Measurements from ENCODE around the gene FOXP1.

Gene FOXP1

DNA sequence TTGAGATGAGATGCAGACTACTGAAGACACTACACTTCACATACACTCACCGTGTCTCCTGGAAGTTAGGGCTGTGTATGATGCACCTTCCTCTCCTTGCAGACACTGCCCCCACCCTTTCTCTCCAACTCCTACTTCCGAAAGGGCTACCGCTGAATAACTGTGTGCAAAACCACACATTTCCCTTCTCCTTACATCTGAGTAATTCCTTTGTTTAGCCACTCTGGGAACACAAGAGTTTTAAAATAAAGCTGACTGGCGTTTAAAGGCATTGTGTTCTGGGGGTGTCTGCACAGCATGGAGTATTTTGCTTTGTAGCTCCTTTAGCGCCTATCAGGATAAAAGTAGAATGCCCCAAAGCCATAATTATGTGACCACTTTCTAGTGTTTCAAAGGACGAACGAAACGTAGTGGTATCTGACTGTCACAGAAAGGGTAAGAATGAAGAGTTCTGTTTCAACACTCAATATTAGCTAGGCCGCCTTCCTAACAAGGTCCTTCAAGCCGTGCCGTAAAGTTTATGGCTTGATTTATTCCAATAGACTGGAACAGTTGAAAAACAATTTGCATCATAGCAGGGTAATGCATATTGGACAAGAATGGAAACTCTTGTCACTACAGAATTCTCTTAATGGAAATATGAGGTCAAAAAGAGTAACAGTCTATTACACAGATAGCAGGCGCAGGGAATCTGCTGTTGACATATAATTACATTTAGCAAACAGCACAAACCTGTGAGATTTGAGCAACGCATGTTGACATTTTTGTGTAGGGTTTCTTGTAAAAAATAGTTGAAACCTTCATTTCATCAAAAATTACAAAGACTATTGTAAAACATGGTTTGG is 619.9 kb downstream of the FOXP1 start:
- no peaks in the 10 kb centered on the region for H3K9me3 ChIP-seq (ENCODE audit: severe bottlenecking)
- no peaks in the 10 kb centered on the region for H3K27me3 ChIP-seq (ENCODE audit: insufficient read depth, low read depth, severe bottlenecking)
- no peak overlapping the region for H3K27ac ChIP-seq
- TF ChIP-seq, protein P1, sequence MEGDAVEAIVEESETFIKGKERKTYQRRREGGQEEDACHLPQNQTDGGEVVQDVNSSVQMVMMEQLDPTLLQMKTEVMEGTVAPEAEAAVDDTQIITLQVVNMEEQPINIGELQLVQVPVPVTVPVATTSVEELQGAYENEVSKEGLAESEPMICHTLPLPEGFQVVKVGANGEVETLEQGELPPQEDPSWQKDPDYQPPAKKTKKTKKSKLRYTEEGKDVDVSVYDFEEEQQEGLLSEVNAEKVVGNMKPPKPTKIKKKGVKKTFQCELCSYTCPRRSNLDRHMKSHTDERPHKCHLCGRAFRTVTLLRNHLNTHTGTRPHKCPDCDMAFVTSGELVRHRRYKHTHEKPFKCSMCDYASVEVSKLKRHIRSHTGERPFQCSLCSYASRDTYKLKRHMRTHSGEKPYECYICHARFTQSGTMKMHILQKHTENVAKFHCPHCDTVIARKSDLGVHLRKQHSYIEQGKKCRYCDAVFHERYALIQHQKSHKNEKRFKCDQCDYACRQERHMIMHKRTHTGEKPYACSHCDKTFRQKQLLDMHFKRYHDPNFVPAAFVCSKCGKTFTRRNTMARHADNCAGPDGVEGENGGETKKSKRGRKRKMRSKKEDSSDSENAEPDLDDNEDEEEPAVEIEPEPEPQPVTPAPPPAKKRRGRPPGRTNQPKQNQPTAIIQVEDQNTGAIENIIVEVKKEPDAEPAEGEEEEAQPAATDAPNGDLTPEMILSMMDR (IDR thresholded peaks at IDR 0.05; ENCODE audit: low read depth, low read length), result no peak
- H3K36me3 ChIP-seq, result no peaks in the 10 kb centered on the region
- no peak for DNase-seq
- no peak overlapping the region for H3K4me3 ChIP-seq (ENCODE audit: low read depth, low read length)

DNA sequence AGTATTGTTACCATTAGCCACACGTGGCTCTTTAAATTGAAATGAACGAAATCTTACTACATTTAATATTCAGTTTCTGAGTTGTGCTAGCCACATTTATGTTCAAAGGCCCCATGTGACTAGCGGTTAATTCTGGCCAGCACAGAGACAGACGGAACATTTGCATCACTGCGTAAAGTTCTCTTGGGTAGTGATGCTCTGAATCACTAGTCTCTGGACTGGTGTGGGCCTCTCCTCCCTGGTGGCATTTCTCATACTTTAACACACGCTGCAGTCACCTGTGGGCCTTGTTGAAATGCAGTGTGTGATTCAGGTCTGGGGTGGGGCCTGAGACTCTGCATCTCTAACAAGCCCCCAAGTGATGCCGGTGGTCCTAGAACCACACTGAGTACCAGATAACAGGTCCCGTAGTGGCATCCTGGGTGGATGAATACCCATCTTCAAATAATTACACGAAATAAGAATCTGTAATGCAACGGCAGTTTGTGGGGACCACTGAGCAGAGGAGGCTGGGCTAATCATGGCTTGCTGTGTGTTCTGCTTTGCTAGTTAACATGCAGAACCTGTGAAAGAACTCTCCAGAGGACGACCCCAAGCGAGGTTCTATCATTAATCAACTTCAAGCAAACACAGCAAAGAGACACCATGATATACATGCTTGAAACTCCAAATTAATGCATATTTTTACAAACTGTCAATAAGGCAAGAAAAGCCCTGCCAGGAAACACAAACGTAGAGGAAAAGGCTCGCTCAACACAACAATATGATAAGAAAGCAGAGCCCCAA is 623.8 kb downstream of the FOXP1 start:
- TF ChIP-seq, protein P1 (IDR thresholded peaks at IDR 0.05; ENCODE audit: low read depth, low read length), result no peak
- no peak for DNase-seq
- Histone ChIP-seq H3K9me3 (ENCODE audit: severe bottlenecking) (no peaks in the 10 kb centered on the region), H3K27me3 (ENCODE audit: insufficient read depth, low read depth, severe bottlenecking) (no peaks in the 10 kb centered on the region), H3K36me3 (no peaks in the 10 kb centered on the region), H3K27ac (no peak overlapping the region), H3K4me3 (ENCODE audit: low read depth, low read length) (no peak overlapping the region)

DNA sequence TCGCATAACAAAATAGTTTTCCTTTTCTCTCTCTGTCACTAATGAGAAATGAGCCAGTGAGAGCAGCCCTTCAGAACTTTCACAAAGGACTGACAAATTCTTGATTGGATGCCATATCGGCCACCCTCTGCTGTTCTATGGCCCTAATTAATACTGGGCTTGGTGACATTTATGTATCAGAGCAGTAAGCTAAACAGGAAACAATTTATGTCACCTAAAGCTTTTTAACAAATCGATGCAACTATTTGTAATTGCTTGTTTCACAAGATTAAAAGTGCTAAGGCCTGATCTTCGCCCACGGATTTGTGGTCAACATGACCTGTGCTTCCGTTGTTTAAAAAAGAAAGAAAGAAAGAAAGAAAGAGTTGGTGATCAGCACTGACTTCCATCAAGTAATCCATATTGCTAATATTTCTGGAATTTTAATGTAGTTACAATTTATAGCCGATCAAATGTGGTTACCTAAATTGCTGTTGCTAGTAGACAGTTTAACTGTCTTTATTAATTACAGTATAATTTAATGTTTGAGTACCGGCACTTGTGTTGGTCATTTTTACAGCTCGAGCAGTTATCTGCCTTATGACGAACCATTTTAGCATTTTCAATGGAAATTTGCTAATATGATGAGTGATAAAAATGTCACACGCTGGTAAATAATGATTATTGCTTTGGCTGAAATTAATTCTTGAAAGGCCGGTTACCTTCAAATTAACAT is 631.3 kb downstream of the FOXP1 start:
- Histone ChIP-seq H3K9me3 (ENCODE audit: severe bottlenecking) (no peaks in the 10 kb centered on the region), H3K27ac (no peak overlapping the region), H3K27me3 (ENCODE audit: insufficient read depth, low read depth, severe bottlenecking) (no peaks in the 10 kb centered on the region), H3K4me3 (ENCODE audit: low read depth, low read length) (no peak overlapping the region), H3K36me3 (no peaks in the 10 kb centered on the region)
- TF ChIP-seq, protein P1 (IDR thresholded peaks at IDR 0.05; ENCODE audit: low read depth, low read length), result no peak
- DNase-seq, result no peak

DNA sequence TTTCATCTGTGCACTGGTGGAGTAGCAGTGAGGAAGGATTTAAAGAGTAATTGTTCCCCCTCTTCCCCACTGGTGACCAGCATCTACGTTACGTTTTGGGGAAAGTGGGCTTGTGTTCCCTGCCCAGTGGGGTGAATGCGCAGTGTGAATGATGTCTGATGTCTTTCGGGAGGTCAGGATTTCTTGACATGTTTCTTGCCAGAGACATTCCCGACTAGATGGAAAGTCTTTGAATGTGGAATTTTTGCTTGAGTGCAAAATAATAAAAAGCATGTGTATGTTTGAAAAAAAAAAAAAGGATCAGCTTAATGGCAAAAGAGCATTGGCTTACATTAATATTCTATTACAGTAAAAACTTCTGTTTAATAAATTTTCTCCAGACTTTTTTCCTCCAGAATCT is 632.2 kb downstream of the FOXP1 start:
- Histone ChIP-seq H3K4me3 (ENCODE audit: low read depth, low read length) (no peak overlapping the region), H3K36me3 (no peaks in the 10 kb centered on the region), H3K27me3 (ENCODE audit: insufficient read depth, low read depth, severe bottlenecking) (no peaks in the 10 kb centered on the region), H3K27ac (no peak overlapping the region), H3K9me3 (ENCODE audit: severe bottlenecking) (no peaks in the 10 kb centered on the region)
- no peak for DNase-seq
- TF ChIP-seq, protein P1 (IDR thresholded peaks at IDR 0.05; ENCODE audit: low read depth, low read length), result no peak

DNA sequence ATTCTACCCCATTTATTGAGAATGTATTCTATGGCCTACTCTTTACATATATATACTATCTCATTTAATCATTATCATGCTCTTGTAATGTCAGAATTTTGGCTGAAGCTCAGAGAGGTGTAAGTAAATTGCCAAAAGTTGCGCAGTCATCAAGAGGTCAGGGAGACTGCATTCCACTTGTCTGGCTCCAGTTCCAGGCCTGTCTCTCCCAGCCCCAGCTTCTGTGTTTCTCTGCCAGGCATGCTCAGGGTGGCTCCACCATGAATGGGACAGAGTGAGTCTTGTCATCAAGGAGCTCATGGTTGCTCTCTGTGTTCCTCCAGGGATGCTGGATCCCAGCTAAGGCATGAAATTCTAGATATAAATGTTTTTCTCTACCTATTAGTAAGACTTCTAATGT is 635.9 kb downstream of the FOXP1 start:
- no peaks in the 10 kb centered on the region for H3K27me3 ChIP-seq (ENCODE audit: insufficient read depth, low read depth, severe bottlenecking)
- DNase-seq, result no peak
- H3K9me3 ChIP-seq (ENCODE audit: severe bottlenecking), result no peaks in the 10 kb centered on the region
- TF ChIP-seq, protein P1 (IDR thresholded peaks at IDR 0.05; ENCODE audit: low read depth, low read length), result no peak
- H3K36me3 ChIP-seq, result no peaks in the 10 kb centered on the region
- H3K27ac ChIP-seq, result no peak overlapping the region
- no peak overlapping the region for H3K4me3 ChIP-seq (ENCODE audit: low read depth, low read length)

Data from WERI-Rb-1 (cell line).